Ramos (cell line): ENCODE measurements around the gene NMNAT2.

ENCODE experiments used
- in situ Hi-C: fragments of 300-500 bp; cut with MboI; formaldehyde crosslinking; loops from one replicate; pipeline ENCODE4 v1.14.3; 2022; ENCODE audit warnings: low sequenced_read_pairs; ENCODE audit not compliant: unreplicated experiment

NMNAT2 gene

GRCh38 chr1:183319606-183320005 lies 98.6 kb downstream of the NMNAT2 start:
- in situ Hi-C loops = no loop called here

- in situ Hi-C loops = no loop called here
Measured at GRCh38 chr1:183319051-183319450, 99.1 kb downstream of the NMNAT2 start.

- in situ Hi-C loops = no loop called here
Measured at GRCh38 chr1:183318433-183318832, 99.7 kb downstream of the NMNAT2 start.

- in situ Hi-C loops = no loop called here
Measured at GRCh38 chr1:183315991-183316758, 102.0 kb downstream of the NMNAT2 start.

- in situ Hi-C loops = no loop called here
Measured at GRCh38 chr1:183313063-183313462, 105.1 kb downstream of the NMNAT2 start.

- in situ Hi-C loops = no loop called here
Measured at GRCh38 chr1:183310753-183311479, 107.3 kb downstream of the NMNAT2 start.

- in situ Hi-C loops = no loop called here
Measured at GRCh38 chr1:183308719-183309118, 109.5 kb downstream of the NMNAT2 start.

- in situ Hi-C loops = no loop called here
Measured at GRCh38 chr1:183306317-183307042, 111.7 kb downstream of the NMNAT2 start.

- in situ Hi-C loops = no loop called here
Measured at GRCh38 chr1:183304440-183305107, 113.6 kb downstream of the NMNAT2 start.

- in situ Hi-C loops = no loop called here
Measured at GRCh38 chr1:183303901-183304300, 114.3 kb downstream of the NMNAT2 start.

- in situ Hi-C loops = no loop called here
Measured at GRCh38 chr1:183303323-183303645, 114.9 kb downstream of the NMNAT2 start.

- in situ Hi-C loops = no loop called here
Measured at GRCh38 chr1:183302452-183303322, 115.5 kb downstream of the NMNAT2 start.

GRCh38 chr1:183301239-183301638 lies 116.9 kb downstream of the NMNAT2 start:
- in situ Hi-C loops = no loop called here

- in situ Hi-C loops = no loop called here
Measured at GRCh38 chr1:183300828-183301227, 117.4 kb downstream of the NMNAT2 start.

GRCh38 chr1:183300395-183300794 lies 117.8 kb downstream of the NMNAT2 start:
- in situ Hi-C loops = no loop called here

- in situ Hi-C loops = loop anchor here (25.0 kb wide), 1 partner anchor 616 kb away; no protein-coding TSS in a partner anchor
Measured at GRCh38 chr1:183296782-183297181, 121.4 kb downstream of the NMNAT2 start.

- in situ Hi-C loops = loop anchor here (25.0 kb wide), 1 partner anchor 617 kb away; no protein-coding TSS in a partner anchor
Measured at GRCh38 chr1:183295521-183295920, 122.7 kb downstream of the NMNAT2 start.

- in situ Hi-C loops = loop anchor here (25.0 kb wide), 1 partner anchor 618 kb away; no protein-coding TSS in a partner anchor
Measured at GRCh38 chr1:183293876-183294275, 124.3 kb downstream of the NMNAT2 start.

- in situ Hi-C loops = loop anchor here (25.0 kb wide), 1 partner anchor 619 kb away; no protein-coding TSS in a partner anchor
Measured at GRCh38 chr1:183293241-183293640, 124.9 kb downstream of the NMNAT2 start.
